Measurements from ENCODE around the gene CNIH1.

The CNIH1 gene

GRCh38 chr14:54450535-54450934 is 9.4 kb upstream of the CNIH1 start:
- TF ChIP-seq TAF1 (IDR thresholded peaks at IDR 0.05; ENCODE audit: borderline replicate concordance, insufficient read depth, low read length) (no peak), FOXP2 (optimal IDR thresholded peaks at IDR 0.05; ENCODE audit: borderline replicate concordance, extremely low read depth, extremely low read length, insufficient read depth) (no peak), SIN3A (IDR thresholded peaks at IDR 0.05; ENCODE audit: borderline replicate concordance, insufficient read depth, low read length) (no peak), REST (IDR thresholded peaks at IDR 0.05; ENCODE audit: insufficient read depth in 1 of 2, low read depth in 2 of 2, low read length in 2 of 2) (no peak), POLR2AphosphoS5 (IDR thresholded peaks at IDR 0.05; ENCODE audit: low read depth, low read length) (no peak)

- TF ChIP-seq REST (IDR thresholded peaks at IDR 0.05; ENCODE audit: insufficient read depth in 1 of 2, low read depth in 2 of 2, low read length in 2 of 2) (no peak), FOXP2 (optimal IDR thresholded peaks at IDR 0.05; ENCODE audit: borderline replicate concordance, extremely low read depth, extremely low read length, insufficient read depth) (no peak)
Measured at GRCh38 chr14:54447231-54447692, 6.1 kb upstream of the CNIH1 start.

DNA sequence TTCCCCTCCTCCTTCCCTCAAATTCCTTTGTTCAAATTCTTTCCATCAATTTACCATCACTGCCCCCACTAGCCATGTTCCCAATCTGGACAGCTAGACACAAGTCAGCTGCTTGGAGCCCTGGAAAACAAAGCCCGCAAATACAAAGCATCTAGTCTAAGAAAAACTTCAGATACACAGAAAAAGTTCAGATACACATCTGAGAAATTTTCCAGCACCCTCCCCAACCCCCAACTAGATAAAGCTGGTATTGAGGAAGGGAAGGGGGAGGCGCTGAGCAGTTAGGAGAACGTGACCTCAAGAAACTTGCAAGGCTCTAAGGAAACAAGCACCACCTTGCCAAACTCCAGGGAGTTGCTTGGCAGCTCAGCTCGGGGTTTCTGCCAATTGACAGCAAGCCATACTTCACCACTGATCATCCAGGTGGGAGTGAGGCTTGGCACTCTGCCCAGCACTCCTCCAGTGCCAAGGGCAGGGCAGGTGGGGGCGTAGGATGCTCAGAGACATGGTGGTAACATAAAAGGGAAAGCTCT is 5.1 kb upstream of the CNIH1 start:
- TF ChIP-seq REST (IDR thresholded peaks at IDR 0.05; ENCODE audit: insufficient read depth in 1 of 2, low read depth in 2 of 2, low read length in 2 of 2) (no peak), SIN3A (IDR thresholded peaks at IDR 0.05; ENCODE audit: borderline replicate concordance, insufficient read depth, low read length) (no peak), FOXP2 (optimal IDR thresholded peaks at IDR 0.05; ENCODE audit: borderline replicate concordance, extremely low read depth, extremely low read length, insufficient read depth) (no peak), TAF1 (IDR thresholded peaks at IDR 0.05; ENCODE audit: borderline replicate concordance, insufficient read depth, low read length) (no peak), POLR2AphosphoS5 (IDR thresholded peaks at IDR 0.05; ENCODE audit: low read depth, low read length) (no peak)

DNA sequence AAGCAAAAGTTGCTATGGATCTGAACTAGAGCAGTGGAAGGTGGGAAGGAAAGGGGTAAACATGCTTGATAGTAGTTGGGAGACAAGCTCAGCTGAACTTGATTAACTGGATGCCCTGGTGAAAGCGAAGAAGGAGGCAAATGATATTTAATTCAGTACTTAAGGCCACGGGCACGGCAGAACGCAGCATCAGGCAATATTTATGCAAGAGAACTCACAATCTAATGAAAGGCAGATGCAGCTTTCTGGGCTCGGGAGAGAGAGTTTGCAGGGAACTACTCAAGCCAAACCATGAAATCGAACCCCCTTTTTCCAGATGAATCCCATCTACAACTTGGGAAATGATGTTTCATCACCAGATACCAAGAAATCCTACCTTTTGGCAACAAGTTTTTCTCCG is 3.5 kb upstream of the CNIH1 start:
- TF ChIP-seq FOXP2 (optimal IDR thresholded peaks at IDR 0.05; ENCODE audit: borderline replicate concordance, extremely low read depth, extremely low read length, insufficient read depth), result no peak
- TF ChIP-seq REST (IDR thresholded peaks at IDR 0.05; ENCODE audit: insufficient read depth in 1 of 2, low read depth in 2 of 2, low read length in 2 of 2), result no peak
- no peak for TF ChIP-seq POLR2AphosphoS5 (IDR thresholded peaks at IDR 0.05; ENCODE audit: low read depth, low read length)
- TF ChIP-seq SIN3A (IDR thresholded peaks at IDR 0.05; ENCODE audit: borderline replicate concordance, insufficient read depth, low read length), result no peak
- TF ChIP-seq TAF1 (IDR thresholded peaks at IDR 0.05; ENCODE audit: borderline replicate concordance, insufficient read depth, low read length), result no peak

- TF ChIP-seq REST (IDR thresholded peaks at IDR 0.05; ENCODE audit: insufficient read depth in 1 of 2, low read depth in 2 of 2, low read length in 2 of 2) (no peak), TAF1 (IDR thresholded peaks at IDR 0.05; ENCODE audit: borderline replicate concordance, insufficient read depth, low read length) (no peak), SIN3A (IDR thresholded peaks at IDR 0.05; ENCODE audit: borderline replicate concordance, insufficient read depth, low read length) (no peak), POLR2AphosphoS5 (IDR thresholded peaks at IDR 0.05; ENCODE audit: low read depth, low read length) (no peak), FOXP2 (optimal IDR thresholded peaks at IDR 0.05; ENCODE audit: borderline replicate concordance, extremely low read depth, extremely low read length, insufficient read depth) (no peak)
Measured at GRCh38 chr14:54443981-54444380, 2.8 kb upstream of the CNIH1 start.
